HepG2 (cell line): ENCODE measurements around the gene ERCC2. TPM values are rescaled to one million over a fixed set of nuclear protein-coding genes. Genes with fewer than 3 reads are reported as not detected.
A peak's percentile ranks its signal among the peaks of the same experiment; 100 is the strongest.

Source experiments
- CBX5 ChIP-seq: sonication (generic); formaldehyde crosslinking; IDR thresholded peaks from 2 replicates; pipeline ENCODE4 v1.4.0; 2020; ENCODE audit warnings: missing genetic modification reagents, borderline replicate concordance
- HNRNPK ChIP-seq: fragments of 200-400 bp; formaldehyde crosslinking; IDR thresholded peaks from 2 replicates; pipeline ENCODE4 v1.6.1; 2018; ENCODE audit warnings: low read length, low read depth, moderate library complexity, mild to moderate bottlenecking; ENCODE audit not compliant: poor library complexity, severe bottlenecking
- PCBP1 ChIP-seq: fragments of 200-400 bp; formaldehyde crosslinking; IDR thresholded peaks from 2 replicates; pipeline ENCODE4 v1.6.1; 2017; ENCODE audit warnings: mild to moderate bottlenecking, low read depth, low read length, borderline replicate concordance
- POLR2AphosphoS2 ChIP-seq: IDR thresholded peaks from 2 replicates; pipeline ENCODE4 v1.6.1; 2011; ENCODE audit warnings: low read depth, low read length, improper control_type of control experiment
- SIN3B ChIP-seq: fragments of 150-350 bp; IDR thresholded peaks from 2 replicates; pipeline ENCODE4 v1.6.1; 2014; ENCODE audit warnings: low read length
- SNAPC2 ChIP-seq: sonication (generic); formaldehyde crosslinking; IDR thresholded peaks from 2 replicates; pipeline ENCODE4 v1.8.1; 2022; ENCODE audit warnings: mild to moderate bottlenecking, missing genetic modification reagents
- ZNF33B ChIP-seq: sonication (generic); formaldehyde crosslinking; IDR thresholded peaks from 2 replicates; pipeline ENCODE4 v1.5.1; 2020; ENCODE audit warnings: mild to moderate bottlenecking, missing genetic modification reagents
- ZNF749 ChIP-seq: sonication (generic); formaldehyde crosslinking; IDR thresholded peaks from 2 replicates; pipeline ENCODE4 v1.8.0; 2022; ENCODE audit warnings: mild to moderate bottlenecking, missing genetic modification reagents, moderate library complexity, borderline replicate concordance
- ZNF782 ChIP-seq: sonication (generic); formaldehyde crosslinking; IDR thresholded peaks from 2 replicates; pipeline ENCODE4 v1.4.0; 2020; ENCODE audit warnings: missing genetic modification reagents, mild to moderate bottlenecking, borderline replicate concordance
- polyA plus RNA-seq, 8 experiments: library from polyadenylated mRNA; depleted of rRNA in 3 of 8; stranded (reverse) in 7 of 8; unstranded in 1 of 8; fragments of >200 nt; fragmentation: Illumina TruSeq in 4 of 8; extraction: Trizol in 4 of 8; gene quantifications; 2 replicates each; pipeline versions ENCODE4 v1.2.1 to v1.2.3, GENCODE V29; 2011 to 2016; ENCODE audit warnings: low read depth in 4 of 8, missing spikeins in 1 of 8, mixed read lengths in 1 of 8; ENCODE audit not compliant: insufficient read depth in 1 of 8
- total RNA-seq, 5 experiments: library from RNA; depleted of rRNA; stranded (reverse); fragments of >200 nt; fragmentation: Illumina TruSeq; extraction: Trizol; gene quantifications; 2 replicates each; pipeline ENCODE4 v1.2.3, GENCODE V29; 2016; ENCODE audit warnings: low read depth in 1 of 5
- TF ChIP-seq, protein P1 (sequence below): sonication (generic); formaldehyde crosslinking; IDR thresholded peaks from 2 replicates; pipeline ENCODE4 v1.4.0; 2020; ENCODE audit warnings: missing genetic modification reagents, borderline replicate concordance
- TF ChIP-seq, protein P2 (sequence below), 2 experiments: sonication (generic) in 1 of 2; formaldehyde crosslinking in 1 of 2; IDR thresholded peaks; 2 replicates each; pipeline versions ENCODE4 v1.4.0 to v1.6.1; 2018 to 2020; ENCODE audit warnings: missing genetic modification reagents in 2 of 2, borderline replicate concordance in 1 of 2, low read depth in 1 of 2, mild to moderate bottlenecking in 1 of 2, missing biosample characterization in 1 of 2
- TF ChIP-seq, protein P3 (sequence below): sonication (generic); formaldehyde crosslinking; IDR thresholded peaks from 2 replicates; pipeline ENCODE4 v1.4.0; 2020; ENCODE audit warnings: mild to moderate bottlenecking, missing genetic modification reagents
- TF ChIP-seq, protein P4 (sequence below): sonication (generic); formaldehyde crosslinking; IDR thresholded peaks from 2 replicates; pipeline ENCODE4 v1.5.1; 2020; ENCODE audit warnings: mild to moderate bottlenecking, missing genetic modification reagents, borderline replicate concordance
- TF ChIP-seq, protein P5 (sequence below): sonication (generic); formaldehyde crosslinking; IDR thresholded peaks from 2 replicates; pipeline ENCODE4 v1.8.0; 2023; ENCODE audit warnings: mild to moderate bottlenecking, missing genetic modification reagents

Gene ERCC2
- total and polyA plus RNA-seq, 2 of the 13 experiments (the other 11 are each of a cell fraction or from before 2014, with no cell fraction given): 25.4 to 49.2 TPM

DNA sequence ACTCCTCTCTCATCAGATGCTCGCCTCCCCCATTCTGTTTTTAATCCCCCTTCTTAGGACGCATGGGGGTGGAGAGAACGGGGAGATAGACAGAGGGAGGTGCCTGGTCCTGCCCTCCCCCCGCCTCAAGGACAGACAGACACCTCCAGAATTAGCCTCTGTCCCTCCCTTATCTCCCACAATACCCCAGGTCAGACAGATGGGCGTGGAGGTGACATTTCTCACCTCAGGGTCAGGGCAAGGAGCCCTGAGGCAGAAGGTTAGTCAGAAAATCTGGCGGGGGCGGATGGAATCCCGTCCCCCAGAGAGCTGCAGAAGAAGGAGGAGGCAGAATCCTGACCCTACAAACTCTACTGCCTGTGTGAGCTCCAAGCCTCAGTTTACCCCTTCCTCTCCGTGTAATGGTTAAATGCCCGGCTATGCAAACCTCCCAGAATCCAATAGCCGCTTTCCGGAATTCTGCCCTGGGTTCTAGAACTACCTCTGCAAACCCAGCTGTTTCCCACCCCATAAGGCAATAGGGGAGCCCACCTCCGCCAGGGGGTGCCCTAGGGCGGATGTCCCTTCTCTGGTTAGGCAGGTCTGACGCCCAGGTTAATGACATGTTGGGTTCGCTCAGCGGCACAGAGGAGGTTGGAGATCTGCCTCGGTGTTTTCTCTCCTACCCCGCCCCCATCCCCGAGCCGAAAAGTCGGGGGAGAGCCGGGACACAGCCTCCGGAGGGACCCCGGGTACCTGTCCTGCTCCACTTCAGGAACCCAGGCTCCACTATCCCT, 33.6 kb upstream of the ERCC2 start (continued):
- TF ChIP-seq, protein P1, sequence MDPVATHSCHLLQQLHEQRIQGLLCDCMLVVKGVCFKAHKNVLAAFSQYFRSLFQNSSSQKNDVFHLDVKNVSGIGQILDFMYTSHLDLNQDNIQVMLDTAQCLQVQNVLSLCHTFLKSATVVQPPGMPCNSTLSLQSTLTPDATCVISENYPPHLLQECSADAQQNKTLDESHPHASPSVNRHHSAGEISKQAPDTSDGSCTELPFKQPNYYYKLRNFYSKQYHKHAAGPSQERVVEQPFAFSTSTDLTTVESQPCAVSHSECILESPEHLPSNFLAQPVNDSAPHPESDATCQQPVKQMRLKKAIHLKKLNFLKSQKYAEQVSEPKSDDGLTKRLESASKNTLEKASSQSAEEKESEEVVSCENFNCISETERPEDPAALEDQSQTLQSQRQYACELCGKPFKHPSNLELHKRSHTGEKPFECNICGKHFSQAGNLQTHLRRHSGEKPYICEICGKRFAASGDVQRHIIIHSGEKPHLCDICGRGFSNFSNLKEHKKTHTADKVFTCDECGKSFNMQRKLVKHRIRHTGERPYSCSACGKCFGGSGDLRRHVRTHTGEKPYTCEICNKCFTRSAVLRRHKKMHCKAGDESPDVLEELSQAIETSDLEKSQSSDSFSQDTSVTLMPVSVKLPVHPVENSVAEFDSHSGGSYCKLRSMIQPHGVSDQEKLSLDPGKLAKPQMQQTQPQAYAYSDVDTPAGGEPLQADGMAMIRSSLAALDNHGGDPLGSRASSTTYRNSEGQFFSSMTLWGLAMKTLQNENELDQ: no peak
- TF ChIP-seq, protein P2, sequence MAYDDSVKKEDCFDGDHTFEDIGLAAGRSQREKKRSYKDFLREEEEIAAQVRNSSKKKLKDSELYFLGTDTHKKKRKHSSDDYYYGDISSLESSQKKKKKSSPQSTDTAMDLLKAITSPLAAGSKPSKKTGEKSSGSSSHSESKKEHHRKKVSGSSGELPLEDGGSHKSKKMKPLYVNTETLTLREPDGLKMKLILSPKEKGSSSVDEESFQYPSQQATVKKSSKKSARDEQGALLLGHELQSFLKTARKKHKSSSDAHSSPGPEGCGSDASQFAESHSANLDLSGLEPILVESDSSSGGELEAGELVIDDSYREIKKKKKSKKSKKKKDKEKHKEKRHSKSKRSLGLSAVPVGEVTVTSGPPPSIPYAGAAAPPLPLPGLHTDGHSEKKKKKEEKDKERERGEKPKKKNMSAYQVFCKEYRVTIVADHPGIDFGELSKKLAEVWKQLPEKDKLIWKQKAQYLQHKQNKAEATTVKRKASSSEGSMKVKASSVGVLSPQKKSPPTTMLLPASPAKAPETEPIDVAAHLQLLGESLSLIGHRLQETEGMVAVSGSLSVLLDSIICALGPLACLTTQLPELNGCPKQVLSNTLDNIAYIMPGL (CRISPR knock-in tag; IDR thresholded peaks at IDR 0.05; ENCODE audit: borderline replicate concordance in 1 of 2, low read depth in 1 of 2): peak; percentile 55 to 81; a peak in 3 of 4 replicates
- TF ChIP-seq HNRNPK (no peak), CBX5 (CRISPR knock-in tag) (no peak), ZNF33B (CRISPR knock-in tag) (0 out of 2 replicates have a peak, but pooled peaks have one; percentile 19), ZNF782 (no peak), SIN3B (no peak), SNAPC2 (CRISPR knock-in tag) (peak; percentile 67; the same call in 1 of the 2 replicates), PCBP1 (no peak), ZNF749 (CRISPR knock-in tag) (no peak), POLR2AphosphoS2 (no peak)
- TF ChIP-seq, protein P3, sequence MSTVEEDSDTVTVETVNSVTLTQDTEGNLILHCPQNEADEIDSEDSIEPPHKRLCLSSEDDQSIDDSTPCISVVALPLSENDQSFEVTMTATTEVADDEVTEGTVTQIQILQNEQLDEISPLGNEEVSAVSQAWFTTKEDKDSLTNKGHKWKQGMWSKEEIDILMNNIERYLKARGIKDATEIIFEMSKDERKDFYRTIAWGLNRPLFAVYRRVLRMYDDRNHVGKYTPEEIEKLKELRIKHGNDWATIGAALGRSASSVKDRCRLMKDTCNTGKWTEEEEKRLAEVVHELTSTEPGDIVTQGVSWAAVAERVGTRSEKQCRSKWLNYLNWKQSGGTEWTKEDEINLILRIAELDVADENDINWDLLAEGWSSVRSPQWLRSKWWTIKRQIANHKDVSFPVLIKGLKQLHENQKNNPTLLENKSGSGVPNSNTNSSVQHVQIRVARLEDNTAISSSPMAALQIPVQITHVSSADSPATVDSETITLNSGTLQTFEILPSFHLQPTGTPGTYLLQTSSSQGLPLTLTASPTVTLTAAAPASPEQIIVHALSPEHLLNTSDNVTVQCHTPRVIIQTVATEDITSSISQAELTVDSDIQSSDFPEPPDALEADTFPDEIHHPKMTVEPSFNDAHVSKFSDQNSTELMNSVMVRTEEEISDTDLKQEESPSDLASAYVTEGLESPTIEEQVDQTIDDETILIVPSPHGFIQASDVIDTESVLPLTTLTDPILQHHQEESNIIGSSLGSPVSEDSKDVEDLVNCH (CRISPR knock-in tag): no peak
- TF ChIP-seq, protein P4, sequence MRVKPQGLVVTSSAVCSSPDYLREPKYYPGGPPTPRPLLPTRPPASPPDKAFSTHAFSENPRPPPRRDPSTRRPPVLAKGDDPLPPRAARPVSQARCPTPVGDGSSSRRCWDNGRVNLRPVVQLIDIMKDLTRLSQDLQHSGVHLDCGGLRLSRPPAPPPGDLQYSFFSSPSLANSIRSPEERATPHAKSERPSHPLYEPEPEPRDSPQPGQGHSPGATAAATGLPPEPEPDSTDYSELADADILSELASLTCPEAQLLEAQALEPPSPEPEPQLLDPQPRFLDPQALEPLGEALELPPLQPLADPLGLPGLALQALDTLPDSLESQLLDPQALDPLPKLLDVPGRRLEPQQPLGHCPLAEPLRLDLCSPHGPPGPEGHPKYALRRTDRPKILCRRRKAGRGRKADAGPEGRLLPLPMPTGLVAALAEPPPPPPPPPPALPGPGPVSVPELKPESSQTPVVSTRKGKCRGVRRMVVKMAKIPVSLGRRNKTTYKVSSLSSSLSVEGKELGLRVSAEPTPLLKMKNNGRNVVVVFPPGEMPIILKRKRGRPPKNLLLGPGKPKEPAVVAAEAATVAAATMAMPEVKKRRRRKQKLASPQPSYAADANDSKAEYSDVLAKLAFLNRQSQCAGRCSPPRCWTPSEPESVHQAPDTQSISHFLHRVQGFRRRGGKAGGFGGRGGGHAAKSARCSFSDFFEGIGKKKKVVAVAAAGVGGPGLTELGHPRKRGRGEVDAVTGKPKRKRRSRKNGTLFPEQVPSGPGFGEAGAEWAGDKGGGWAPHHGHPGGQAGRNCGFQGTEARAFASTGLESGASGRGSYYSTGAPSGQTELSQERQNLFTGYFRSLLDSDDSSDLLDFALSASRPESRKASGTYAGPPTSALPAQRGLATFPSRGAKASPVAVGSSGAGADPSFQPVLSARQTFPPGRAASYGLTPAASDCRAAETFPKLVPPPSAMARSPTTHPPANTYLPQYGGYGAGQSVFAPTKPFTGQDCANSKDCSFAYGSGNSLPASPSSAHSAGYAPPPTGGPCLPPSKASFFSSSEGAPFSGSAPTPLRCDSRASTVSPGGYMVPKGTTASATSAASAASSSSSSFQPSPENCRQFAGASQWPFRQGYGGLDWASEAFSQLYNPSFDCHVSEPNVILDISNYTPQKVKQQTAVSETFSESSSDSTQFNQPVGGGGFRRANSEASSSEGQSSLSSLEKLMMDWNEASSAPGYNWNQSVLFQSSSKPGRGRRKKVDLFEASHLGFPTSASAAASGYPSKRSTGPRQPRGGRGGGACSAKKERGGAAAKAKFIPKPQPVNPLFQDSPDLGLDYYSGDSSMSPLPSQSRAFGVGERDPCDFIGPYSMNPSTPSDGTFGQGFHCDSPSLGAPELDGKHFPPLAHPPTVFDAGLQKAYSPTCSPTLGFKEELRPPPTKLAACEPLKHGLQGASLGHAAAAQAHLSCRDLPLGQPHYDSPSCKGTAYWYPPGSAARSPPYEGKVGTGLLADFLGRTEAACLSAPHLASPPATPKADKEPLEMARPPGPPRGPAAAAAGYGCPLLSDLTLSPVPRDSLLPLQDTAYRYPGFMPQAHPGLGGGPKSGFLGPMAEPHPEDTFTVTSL (CRISPR knock-in tag): no peak
- TF ChIP-seq, protein P5, sequence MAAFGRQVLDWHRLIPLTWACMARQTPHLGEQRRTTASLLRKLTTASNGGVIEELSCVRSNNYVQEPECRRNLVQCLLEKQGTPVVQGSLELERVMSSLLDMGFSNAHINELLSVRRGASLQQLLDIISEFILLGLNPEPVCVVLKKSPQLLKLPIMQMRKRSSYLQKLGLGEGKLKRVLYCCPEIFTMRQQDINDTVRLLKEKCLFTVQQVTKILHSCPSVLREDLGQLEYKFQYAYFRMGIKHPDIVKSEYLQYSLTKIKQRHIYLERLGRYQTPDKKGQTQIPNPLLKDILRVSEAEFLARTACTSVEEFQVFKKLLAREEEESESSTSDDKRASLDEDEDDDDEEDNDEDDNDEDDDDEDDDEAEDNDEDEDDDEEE (CRISPR knock-in tag): no peak
